Fibroblast of lung (primary cell): ENCODE measurements around the gene WBP11.

Experiments
- EZH2 ChIP-seq: IDR thresholded peaks from 2 replicates; pipeline ENCODE4 v1.5.1; 2012; ENCODE audit warnings: low read length, control low read depth, mild to moderate bottlenecking; ENCODE audit errors: missing control alignments
- TF ChIP-seq, protein P1 (sequence below), 2 donors: IDR thresholded peaks in 1 of 2; conservative IDR thresholded peaks in 1 of 2; 1 replicate in 1 of 2; 2 replicates in 1 of 2; pipeline ENCODE4 v1.5.1; 2011 to 2012; ENCODE audit warnings: low read length in 2 of 2, control low read depth in 1 of 2, inconsistent platforms in 1 of 2, low read depth in 1 of 2, mild to moderate bottlenecking in 1 of 2

DNA sequence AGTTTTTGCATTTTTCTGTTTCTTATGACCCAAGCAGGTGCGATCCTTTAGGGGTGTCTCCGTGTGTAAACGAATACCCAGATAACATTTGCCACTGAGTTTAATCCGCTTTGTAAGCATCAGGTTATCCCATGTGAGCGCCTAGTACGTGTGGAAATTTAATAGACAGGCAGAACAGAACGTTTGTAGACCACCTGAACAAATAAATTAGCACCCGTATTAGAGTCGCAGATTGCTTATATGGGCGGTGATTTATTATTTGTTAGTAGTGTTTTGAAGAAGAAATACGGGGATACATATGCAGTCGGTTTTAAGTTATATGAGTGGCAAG, 517 bp upstream of the WBP11 start:
- no peak for TF ChIP-seq EZH2
- TF ChIP-seq, protein P1, sequence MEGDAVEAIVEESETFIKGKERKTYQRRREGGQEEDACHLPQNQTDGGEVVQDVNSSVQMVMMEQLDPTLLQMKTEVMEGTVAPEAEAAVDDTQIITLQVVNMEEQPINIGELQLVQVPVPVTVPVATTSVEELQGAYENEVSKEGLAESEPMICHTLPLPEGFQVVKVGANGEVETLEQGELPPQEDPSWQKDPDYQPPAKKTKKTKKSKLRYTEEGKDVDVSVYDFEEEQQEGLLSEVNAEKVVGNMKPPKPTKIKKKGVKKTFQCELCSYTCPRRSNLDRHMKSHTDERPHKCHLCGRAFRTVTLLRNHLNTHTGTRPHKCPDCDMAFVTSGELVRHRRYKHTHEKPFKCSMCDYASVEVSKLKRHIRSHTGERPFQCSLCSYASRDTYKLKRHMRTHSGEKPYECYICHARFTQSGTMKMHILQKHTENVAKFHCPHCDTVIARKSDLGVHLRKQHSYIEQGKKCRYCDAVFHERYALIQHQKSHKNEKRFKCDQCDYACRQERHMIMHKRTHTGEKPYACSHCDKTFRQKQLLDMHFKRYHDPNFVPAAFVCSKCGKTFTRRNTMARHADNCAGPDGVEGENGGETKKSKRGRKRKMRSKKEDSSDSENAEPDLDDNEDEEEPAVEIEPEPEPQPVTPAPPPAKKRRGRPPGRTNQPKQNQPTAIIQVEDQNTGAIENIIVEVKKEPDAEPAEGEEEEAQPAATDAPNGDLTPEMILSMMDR (conservative IDR thresholded peaks at IDR 0.05 in 1 of 2, IDR thresholded peaks at IDR 0.05 in 1 of 2; ENCODE audit: low read depth in 1 of 2, low read length in 2 of 2), result no peak
